IPS DF 4.7 (cell line): ENCODE data around the gene CISTR.
"Not testable (repeated sequence)": the region's sequence is repeated elsewhere in the genome, so short reads cannot be mapped to it uniquely, and the experiment has no call there.

ENCODE experiments used
- DNase-seq: peaks from one replicate; pipeline ENCODE4 v3.0.0-alpha.2; 2013; ENCODE audit warnings: low spot score; ENCODE audit errors: extremely low read depth

The CISTR gene

DNA sequence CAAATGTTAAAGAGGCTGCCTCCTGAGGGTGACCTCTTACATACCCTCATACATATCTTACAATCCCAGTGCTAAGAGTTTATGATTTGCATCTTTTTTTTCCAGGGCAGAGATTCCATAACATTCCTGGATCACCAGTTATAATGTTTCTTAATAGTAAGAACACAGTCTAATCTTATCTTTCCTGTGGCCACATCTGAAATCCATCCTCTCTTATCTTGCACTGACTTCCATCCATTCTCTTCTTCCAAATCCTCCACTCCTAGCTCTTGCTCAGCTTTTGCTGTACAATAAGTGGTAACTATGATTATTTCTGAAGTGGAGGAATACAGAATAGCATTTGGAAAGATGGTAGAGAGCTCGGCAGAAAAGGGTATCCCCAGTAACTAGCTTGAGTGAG, 30.8 kb downstream of the CISTR start:
- DNase-seq: no peak

- no peak for DNase-seq
These were observed 32.1 kb downstream of the CISTR start for GRCh38 chr12:53719649-53720048.

GRCh38 chr12:53718567-53718966, 33.2 kb downstream of the CISTR start:
- DNase-seq: not testable (repeated sequence)

DNA sequence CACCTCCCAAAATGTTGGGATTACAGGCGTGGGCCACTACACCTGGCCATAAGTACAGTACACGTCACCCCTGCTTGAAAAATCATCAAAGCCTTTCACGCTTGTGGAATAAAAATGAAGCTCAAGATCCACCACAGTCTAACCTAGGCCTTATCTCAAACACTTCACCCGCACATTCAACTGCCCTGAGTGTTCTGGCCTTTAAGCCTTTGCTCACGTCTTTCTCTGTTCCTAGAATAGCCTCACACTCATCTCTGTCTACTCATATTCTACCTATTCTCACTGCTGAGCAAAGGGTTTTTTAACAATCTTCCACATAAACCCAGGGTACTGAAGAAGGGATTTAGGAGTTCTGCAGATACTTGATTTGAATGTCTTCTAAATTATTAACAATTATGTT, 34.5 kb downstream of the CISTR start:
- DNase-seq: no peak

DNA sequence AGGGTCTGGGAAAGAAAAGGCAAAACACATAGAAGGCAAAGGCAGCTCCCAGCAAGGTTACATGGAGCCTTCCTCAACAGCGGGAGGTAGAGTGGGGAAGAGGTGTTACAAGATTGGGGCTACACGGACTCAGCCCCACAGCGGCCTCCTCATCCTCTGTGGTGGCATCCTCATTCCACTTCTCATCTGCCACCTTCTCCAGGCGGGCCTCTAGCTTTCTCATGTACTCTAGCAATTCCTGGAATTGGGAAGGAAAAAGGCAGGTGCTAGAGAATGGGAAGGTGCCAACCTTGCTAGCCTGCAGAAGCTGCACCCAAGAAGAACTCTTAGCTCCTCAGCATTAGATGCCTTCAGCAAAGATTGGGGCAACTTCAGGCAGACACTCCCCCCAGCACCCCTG, 37.8 kb downstream of the CISTR start:
- no peak for DNase-seq

DNA sequence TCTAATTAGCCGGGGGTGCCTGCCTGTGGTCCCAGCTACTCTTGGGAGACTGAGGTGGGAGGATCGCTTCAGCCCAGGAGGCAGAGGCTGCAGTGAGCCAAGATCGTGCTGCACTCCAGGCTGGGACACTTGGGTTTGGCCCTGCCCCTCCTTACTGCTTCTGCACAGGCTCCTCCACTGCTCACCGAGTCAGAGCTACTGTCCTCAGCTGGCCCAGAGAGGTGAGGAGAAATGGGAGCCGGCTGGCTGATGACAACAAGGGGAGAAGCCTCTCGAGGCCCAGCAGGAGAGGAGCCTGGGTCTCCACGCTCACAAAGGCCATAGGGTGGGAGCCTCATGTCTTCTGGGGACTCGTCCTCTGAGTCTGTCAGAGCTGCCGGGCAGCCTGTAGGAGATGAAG, 38.3 kb downstream of the CISTR start:
- no peak for DNase-seq

DNA sequence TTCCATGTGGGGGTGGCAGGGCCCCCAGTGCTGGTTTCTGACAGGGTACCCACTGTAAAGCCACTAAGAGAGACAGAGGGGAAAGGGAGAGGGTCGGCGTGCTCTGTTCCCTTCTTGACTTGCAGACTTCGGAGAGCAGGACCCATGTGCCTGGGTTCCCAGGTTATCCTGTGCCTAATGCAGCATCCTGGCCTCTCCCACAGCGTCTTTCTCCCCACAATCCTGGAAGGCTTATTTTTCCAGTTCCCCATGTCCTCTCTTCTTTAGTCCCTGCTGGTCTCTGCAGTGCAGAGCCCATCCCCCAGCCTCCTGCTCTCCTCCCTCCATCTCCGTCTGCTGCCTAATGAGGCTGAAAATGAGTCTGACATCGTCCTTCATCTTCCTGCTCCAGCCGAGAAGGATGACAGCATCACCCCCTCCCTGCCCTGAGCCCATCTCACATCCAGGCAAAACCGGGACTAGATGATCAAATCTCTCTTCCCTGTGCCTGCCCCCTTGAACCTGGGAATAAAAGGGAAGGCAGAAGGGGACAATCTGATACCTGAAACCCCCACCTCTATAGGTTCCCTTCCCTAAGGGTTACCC, 39.6 kb downstream of the CISTR start:
- DNase-seq: no peak

DNA sequence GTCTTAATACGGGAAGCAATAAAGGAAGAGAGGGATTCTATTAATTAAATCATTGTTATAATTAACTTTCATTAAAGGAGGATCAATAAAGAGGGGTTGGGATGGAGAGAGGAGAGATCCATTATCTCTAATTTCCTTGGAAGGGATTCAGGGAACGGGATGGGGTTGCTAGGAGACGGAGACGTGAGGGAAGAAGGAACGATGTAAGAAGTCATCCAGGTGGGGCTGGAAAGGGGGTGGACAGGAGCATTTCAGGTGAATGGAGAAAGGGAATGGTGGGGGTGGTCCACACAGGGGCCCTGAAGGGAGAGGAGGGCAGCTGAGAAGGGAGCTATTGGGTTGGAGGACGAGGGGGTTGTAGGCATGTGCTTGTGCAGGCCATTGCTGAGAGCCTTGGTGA, 41.7 kb downstream of the CISTR start:
- no peak for DNase-seq

GRCh38 chr12:53709671-53710070, 42.1 kb downstream of the CISTR start:
- DNase-seq: no peak

GRCh38 chr12:53706080-53706479, 45.7 kb downstream of the CISTR start:
- DNase-seq: no peak

GRCh38 chr12:53703756-53704155, 48.0 kb downstream of the CISTR start:
- DNase-seq: no peak

DNA sequence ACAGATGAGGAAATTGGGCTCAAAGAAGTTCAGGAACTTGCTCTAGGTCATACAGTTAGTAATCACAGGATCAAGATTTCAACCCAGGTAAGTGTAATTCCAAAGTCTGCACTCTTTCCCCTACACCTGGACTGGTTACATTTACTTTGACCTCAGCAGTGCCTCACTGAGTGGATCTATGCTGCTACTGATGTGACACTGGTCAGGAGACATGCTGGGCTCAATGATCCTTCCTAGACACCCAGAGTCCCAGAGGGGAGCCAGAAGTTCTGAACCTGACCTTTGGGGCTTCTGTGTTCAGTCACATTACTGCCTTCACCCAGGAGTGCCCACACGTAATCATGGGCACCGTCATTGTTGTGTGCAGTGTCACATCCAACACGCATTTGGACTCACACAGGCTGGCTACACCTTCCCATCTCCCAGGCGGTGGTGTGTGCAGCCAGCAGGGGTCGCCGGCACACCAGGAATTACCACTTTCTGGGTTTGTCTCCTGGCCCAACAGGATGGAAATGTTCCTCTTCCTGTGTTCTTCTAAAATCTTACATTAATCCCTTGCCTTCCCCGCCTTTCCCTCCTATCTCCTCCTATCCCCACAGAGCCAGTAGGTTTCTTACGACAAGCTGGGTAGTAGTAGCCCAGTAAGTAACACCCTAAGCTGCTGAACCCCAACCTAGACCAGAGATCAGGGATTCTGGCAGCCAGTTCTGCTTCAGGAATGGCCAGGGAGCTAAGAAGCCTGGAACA, 50.1 kb downstream of the CISTR start:
- DNase-seq: peak; percentile 62

GRCh38 chr12:53700567-53700966, 51.2 kb downstream of the CISTR start:
- no peak for DNase-seq

DNA sequence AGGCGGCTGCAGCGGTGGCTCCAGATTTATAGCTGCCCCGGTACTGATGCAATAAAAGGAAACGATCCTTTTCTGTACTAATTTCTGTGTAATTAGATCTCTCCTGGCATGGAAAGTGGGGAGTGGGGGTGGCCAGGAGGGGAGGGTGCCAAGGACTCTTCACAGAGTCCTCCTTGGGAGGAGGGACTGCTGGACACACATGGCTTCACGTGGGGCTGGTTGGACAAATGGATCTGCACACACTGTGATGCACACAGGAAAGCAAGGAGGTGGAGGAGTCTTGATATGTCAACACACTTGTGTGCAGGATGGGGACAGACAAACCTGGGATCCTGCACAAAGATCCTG, 52.1 kb downstream of the CISTR start:
- DNase-seq: no peak

- no peak for DNase-seq
These were observed 52.7 kb downstream of the CISTR start for GRCh38 chr12:53698948-53699677.

DNA sequence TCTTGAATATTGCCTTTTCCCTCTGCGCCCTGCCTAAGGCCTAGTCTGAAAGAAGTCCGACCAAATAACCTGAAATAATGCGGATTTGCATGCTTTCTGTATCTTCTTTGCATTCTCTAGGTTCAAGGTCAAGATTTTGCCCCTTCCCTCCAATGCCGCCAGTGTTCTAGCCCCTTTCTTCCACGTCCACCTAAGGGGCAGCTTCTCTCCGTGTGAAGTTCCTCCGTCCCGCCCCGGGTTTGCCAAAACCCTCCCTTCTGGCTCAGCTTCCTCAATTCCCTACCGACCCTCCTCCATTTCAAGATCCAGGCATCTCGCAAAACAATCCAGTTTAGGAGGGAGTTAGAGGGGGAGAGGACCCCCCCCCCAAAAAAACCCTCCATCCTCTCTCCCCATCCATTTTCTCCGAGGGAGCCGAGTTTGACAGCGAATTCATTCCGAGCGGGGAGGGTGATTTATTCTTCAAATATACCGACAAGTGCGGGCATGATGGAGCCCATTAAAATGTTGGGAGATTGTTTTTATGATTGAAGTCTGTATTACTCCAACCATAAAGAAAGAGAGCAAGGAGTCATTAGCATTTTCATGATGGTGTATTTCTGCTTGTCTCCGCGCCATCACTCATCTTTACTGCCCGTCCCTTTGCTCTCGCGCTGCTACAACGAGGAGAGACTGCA, 55.0 kb downstream of the CISTR start:
- DNase-seq: no peak
